Activated CD4-positive, alpha-beta T cell treated with anti-CD3 and anti-CD28 coated beads for 48 hours (primary cell): ENCODE results near the gene XYLT2.

Source experiments
- DNase-seq: peaks from one replicate; pipeline ENCODE4 v3.0.0-alpha.2; 2020

XYLT2 gene

GRCh38 chr17:50352072-50352692 is 6.3 kb downstream of the XYLT2 start:
- DNase-seq, result no peak

GRCh38 chr17:50352693-50353599 is 7.0 kb downstream of the XYLT2 start:
- DNase-seq, result no peak

GRCh38 chr17:50353600-50354195 is 7.8 kb downstream of the XYLT2 start:
- no peak for DNase-seq

GRCh38 chr17:50354198-50354597 is 8.3 kb downstream of the XYLT2 start:
- no peak for DNase-seq

- DNase-seq, result peak; percentile 1
Measured at GRCh38 chr17:50354776-50355175, 8.8 kb downstream of the XYLT2 start.

- DNase-seq, result no peak
Measured at GRCh38 chr17:50355336-50355700, 9.4 kb downstream of the XYLT2 start.

- no peak for DNase-seq
Measured at GRCh38 chr17:50355701-50356341, 9.9 kb downstream of the XYLT2 start.

GRCh38 chr17:50356418-50356817 is 10.5 kb downstream of the XYLT2 start:
- no peak for DNase-seq

GRCh38 chr17:50356892-50357510 is 11.1 kb downstream of the XYLT2 start:
- DNase-seq, result no peak

- DNase-seq, result no peak
Measured at GRCh38 chr17:50358177-50358576, 12.3 kb downstream of the XYLT2 start.

GRCh38 chr17:50359005-50359699 is 13.2 kb downstream of the XYLT2 start:
- no peak for DNase-seq

GRCh38 chr17:50359998-50360461 is 14.1 kb downstream of the XYLT2 start:
- no peak for DNase-seq

GRCh38 chr17:50360486-50361115 is 14.7 kb downstream of the XYLT2 start:
- DNase-seq, result no peak

GRCh38 chr17:50361561-50362480 is 15.9 kb downstream of the XYLT2 start:
- peak; percentile 67 for DNase-seq

GRCh38 chr17:50362661-50363060 is 16.7 kb downstream of the XYLT2 start:
- no peak for DNase-seq

GRCh38 chr17:50363217-50364060 is 17.5 kb downstream of the XYLT2 start:
- no peak for DNase-seq

GRCh38 chr17:50364061-50364458 is 18.1 kb downstream of the XYLT2 start:
- no peak for DNase-seq

GRCh38 chr17:50364715-50365114 is 18.8 kb downstream of the XYLT2 start:
- no peak for DNase-seq

GRCh38 chr17:50365165-50365564 is 19.2 kb downstream of the XYLT2 start:
- no peak for DNase-seq
